ENCODE results near the gene CST11.

CST11 gene

DNA sequence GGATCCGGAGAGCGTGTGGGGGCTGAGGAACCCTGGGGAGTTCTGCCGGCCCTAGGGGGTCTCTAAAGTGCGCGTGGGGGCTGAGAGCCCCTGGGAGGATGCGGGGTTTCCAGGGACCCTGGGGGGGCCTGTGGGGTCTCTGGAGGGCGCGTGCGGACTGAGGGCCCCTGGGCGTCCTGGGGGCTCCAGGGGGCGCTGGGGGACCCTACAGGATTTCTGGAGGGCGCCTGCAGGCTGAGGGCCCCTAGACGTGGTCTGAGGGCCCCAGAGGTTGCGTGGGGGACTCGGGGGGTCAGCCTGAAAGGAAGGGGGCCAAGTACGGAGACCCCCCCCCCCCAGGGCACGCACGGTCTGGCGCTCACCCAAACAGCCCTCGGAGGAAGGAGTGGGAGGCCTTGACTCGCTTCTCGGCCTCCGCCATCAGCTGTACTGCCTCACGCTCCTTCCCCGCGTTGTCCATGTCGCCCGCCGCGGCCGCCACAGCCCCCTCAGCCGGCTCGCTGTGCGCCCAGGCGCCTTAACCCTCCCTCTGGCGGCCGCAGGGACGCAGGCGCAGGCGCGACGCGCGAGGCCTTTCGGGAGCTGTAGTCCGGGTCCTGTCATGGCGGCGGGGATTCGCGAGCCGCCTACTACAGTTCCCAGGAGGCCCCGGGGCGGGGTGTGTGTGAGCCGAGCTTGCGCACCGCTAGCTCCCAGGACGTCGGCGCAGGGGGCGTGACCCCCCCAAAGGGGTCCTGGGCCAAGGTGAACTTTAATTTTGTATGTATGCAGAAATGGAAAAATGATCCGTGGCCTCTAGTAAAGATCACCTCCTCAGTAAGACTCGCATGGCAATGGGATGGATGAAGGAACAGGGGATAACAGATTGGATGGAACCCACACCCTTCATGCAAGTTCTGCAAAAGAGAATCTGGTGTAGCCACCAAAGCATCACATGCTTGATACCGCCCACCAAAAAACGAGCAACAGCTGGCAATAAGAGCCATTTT lies 31.4 kb downstream of the CST11 start, which contains the start of gene NAPB:
TSS of gene NAPB (minus strand) at position 546 of the 989 bp plus-strand sequence. CDS start at position 460, 86 bp downstream.
- FAIRE-seq (peak; percentile 20), DNase-seq (ENCODE audit: insufficient read length, low spot score) (peak; percentile 87)

DNA sequence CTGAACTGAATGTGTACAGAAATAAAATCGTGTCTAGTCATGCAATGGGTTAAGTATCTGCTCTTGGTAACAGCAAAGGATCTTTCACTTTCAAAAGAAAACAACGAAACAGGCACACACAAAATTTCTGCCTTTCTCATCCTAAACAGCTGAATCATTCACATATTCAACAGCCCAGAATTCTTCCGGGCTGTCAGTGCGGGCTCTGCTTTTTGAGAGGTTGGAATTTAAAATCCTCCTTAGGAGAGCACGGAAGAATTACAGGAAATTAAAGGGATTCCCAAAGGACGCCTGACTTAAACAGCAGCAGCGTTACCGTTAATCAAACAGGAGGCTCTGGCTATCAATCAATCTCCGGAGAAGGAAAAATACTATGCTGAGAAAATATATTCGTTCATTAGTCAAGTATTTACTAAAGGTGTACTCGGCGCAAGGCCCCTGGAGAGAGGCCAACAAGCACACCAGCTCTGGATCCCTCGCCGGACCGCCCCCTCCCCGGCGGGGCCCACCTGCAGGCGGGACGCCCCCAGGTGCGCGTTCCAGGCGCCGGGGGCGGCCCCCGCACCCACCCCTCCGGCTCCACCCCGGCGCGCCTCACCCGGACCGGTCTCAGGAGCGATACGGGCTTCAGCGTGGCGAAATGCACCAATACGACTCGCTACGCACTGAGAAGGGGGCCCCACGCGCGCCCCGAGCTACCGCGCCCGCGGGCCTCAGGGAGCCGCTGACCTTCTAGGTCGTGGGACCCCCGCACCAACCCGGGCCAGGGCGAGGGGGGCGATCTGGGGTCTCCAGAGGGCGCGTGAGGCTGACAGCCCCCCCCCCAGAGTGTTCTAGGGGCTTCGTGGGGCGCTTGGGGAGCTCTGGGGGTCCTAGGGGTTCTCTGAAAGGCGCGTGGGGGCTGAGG lies 32.4 kb downstream of the CST11 start:
- DNase-seq (ENCODE audit: insufficient read length, low spot score) (no peak), FAIRE-seq (no peak)

DNA sequence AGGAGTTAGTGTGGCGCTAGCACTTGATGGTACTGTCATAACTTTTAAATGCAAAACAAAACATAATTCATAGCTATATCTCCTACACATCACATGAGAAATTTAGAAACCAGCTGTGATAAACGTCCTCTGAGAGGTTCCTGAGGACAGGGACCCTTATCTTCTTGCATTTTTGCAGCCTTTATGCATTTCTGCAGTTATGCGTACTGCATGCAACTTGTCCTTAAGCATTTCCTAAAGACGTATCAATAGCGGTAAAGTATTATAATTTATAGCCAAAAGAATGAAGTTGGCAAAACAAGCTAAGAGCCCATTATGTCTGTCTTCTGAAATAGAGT lies 33.0 kb downstream of the CST11 start:
- DNase-seq (ENCODE audit: insufficient read length, low spot score) (no peak), FAIRE-seq (no peak)

DNA sequence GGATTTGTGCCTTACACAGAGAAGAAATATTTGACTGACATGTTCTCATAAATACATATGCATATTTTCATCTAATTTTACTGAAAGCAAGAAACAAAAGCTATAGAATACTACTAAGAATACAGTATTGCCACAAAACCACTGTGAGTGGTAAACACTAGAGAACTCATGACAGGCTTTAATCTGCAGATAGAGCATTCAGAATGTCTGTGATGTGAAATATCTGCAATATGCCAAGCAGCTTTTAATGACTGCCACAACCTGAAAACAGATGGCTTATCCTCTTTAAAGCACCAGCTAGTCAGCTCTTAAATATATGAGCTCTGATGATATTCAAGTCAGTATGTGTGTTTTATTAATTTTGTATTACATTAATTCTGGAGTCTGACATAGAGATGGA lies 34.8 kb downstream of the CST11 start:
- no peak for FAIRE-seq
- no peak for DNase-seq (ENCODE audit: insufficient read length, low spot score)

DNA sequence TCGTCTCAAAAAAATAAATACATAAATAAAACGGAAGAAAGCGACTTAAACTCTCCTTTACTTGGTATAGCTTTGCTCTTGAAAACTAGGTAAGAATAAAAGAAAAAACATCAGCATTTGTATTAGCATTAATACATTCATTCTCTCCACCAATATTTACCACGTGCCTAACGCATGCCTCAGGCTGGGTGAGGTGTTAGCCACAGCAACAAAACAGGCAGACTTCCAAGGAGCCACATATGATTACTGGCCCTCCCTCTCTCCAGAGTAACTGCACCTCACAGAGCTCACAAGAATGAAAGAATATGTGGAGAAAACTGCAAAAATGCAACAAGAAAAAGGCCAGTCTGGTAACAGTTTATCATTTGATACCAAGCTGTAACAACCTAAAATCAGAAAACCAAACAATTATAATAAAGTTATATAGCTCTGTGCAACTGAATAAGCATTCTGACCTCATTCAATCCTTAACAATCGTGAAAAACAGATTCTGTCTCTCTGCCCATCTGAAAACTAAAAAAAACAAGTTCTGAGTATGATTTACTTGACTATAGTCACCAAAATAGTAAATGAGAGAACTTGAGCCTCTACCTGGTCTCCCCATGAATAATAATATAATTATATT lies 36.6 kb downstream of the CST11 start:
- DNase-seq (ENCODE audit: insufficient read length, low spot score) (no peak), FAIRE-seq (no peak)

DNA sequence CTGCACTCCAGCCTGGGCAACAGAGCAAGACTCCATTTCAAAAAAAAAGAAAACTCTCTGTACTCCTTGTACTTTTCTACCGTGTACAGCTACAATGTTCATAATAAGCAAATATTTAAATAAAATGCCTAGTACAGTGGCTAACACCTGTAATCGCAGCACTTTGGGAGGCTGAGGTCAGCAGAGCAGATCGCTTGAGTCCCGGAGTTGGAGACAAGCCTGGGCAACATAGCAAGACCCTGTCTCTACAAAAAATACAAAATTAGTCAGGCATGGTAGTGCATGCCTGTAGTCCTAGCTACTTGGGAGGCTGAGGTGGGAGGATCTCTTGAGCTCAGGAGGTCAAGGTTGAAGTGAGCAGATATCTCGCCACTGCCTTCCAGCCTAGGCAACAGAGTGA lies 37.1 kb downstream of the CST11 start:
- FAIRE-seq (no peak), DNase-seq (ENCODE audit: insufficient read length, low spot score) (no peak)

DNA sequence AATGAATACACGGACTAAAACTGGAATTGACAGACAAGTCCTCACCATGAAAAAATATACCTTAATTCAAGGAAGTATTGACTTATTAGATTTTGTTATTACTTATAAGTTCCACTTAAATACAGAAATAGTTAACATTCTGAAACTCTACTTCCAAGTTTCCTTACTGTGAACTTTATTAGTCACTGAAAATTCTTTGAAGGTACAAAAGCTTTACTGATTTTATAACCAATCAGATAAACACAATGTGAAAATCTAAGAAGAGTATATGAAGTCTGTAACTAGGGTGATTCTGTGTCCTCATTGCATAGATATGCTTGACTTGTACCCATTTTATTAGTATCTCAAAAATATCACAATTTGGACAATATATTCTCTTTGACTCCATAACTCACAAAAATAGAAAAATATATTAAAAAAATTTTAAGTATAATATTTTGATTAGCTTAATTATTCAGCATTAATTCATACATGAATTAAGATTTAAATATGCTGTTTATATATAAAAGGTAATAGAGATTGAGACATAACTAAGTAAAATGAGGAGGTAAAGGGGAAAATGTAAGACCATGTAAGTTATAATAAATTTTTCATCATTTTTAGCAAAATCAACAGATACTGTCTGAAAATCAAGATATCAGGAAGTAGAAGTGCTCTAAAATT lies 38.0 kb downstream of the CST11 start:
- no peak for FAIRE-seq
- no peak for DNase-seq (ENCODE audit: insufficient read length, low spot score)

DNA sequence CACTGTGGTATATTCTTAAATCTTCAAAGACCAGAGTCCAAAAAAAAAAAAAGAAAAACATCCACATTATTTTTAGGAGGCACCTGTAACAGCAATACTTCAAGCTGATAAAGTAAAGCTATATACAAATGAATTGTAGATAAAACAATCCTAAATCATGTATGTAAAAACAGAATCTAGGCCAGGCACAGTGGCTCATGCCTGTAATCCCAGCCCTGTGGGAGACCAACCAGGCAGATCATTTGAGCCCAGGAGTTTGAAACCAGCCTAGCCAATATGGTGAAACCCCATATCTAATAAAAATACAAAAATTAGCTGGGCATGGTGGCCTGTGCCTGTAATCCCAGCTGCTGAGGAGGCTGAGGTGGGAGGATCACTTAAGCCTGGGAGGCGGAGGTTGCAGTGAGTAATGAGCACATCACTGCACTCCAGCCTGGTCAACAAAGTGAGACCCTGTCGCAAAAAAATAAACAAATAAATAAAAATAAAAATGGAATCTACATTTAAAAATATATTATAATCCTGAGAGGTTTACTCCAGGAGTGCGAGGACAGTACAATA lies 38.7 kb downstream of the CST11 start:
- DNase-seq (ENCODE audit: insufficient read length, low spot score) = no peak
- FAIRE-seq = no peak

DNA sequence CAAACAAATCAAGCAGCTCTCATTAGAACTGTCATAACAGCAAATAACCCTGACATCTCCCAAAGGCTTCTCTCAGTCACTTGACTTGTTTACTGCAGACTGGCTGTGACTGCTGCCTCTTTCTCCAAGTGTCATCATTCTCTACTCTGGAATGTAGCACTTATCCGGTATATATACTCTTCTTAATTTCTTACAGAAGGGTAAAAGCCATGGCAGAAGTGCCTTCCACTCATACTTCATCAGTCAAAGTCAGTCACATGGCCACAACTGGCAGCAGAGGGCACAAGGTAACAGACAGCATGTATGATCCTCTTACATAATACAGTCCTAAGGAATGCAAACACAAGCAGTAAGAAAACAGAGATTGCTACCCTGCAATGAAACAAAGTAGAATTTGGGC lies 40.6 kb downstream of the CST11 start:
- FAIRE-seq (no peak), DNase-seq (ENCODE audit: insufficient read length, low spot score) (no peak)

DNA sequence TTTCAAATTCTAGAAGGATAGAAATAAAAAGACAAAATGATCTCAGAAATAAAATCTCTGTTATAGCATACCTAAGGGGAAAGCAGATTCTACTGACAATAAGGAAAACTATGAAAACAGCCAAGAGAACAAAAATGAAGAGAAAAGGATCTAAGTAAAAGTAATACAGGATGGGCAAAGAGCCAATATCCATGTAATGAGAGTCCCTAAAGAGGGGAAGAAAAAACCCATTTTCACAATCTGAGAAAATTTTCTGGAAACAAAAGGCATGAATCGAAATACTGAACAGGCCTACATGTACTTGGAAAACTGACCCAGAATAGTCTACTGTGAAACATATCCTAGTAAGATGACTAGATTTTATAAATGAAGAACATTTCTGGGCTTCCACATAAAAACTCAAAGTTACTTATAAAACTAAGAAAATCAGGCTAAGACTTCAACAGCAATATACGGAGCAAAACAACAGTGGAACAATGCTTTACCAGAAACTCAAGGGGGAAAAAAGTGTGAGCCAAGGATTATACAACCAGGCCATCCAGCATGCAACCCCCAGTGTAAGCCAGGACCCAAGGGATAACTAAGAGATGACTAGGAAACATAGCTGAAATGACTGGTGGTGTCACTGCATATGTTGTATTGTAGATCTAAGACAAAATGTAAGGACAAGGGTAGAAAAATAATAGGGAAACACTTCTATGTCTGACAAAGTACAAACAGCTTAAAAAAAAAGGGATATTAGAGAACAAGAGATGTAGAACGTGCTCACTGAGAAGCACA lies 41.6 kb downstream of the CST11 start:
- DNase-seq (ENCODE audit: insufficient read length, low spot score) = no peak
- FAIRE-seq = no peak

DNA sequence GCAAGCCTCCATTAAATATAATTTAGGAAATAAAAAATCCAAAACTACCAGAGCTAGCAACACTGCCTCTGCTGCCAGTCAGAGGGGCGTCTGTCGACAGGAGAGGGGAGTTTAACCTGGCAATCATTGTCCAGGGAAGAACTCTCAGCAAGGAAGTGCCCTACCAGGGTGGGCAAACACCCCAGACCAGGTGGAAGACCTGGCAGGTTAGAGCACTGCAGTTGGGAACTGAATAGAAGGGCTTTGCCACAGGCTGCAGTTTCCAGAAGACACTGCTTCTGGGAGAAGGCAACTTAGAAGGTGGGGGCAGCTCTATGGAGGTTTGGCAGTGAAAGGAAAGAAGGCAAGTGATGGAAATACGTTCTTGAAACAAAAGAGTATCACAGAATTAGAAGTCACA lies 42.9 kb downstream of the CST11 start:
- DNase-seq (ENCODE audit: insufficient read length, low spot score) (no peak), FAIRE-seq (no peak)

DNA sequence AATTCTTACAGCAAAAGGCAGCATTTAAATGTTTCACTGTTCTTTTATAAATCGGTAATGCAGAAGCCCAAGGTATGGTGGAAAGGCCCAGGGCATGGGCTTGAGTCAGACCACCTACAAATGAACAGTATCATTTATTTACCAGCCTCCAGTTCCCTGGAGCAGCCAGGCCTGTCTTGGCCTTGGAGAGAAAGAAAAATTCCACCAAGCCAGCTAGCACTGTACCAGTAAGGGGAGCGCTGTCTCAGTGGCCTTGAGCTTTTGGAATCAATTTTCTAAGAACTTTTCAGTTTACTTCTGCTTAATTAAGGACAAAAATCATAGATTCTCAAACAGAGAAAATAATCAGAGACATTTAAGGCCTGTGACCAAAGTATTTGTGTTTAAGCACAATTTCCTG lies 43.7 kb downstream of the CST11 start:
- DNase-seq (ENCODE audit: insufficient read length, low spot score) (no peak), FAIRE-seq (no peak)

DNA sequence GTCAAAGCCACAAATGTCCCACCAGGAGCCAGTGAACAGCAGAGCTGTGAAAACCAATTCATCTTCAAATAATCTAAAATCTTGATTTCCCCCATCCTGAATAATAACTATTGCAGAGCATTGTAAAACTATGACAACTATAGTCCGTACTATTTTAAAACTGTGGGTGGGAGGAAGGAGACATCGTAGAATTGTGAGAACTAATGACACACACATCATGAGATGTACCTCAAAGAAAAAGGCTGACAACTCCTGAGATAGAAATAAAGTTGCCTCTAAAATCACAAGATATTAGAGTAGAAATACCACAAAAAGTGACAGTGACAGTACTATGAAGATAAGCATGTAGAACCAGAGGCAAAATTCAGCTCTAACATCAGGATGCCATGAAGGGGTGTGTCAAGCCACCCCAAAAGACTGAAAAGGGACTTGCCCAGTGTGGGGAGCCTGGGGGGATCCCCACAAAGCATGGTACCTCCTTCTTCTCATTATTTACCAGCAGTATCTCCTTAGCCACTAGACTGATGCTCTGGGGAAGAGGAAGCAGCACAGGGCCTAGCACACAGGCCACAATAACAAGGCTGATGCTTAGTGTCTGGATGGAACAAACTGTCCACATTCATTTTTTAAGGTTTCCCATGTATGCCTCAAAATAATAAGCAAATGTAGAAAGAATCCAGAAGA lies 44.8 kb downstream of the CST11 start:
- FAIRE-seq (no peak), DNase-seq (ENCODE audit: insufficient read length, low spot score) (no peak)

DNA sequence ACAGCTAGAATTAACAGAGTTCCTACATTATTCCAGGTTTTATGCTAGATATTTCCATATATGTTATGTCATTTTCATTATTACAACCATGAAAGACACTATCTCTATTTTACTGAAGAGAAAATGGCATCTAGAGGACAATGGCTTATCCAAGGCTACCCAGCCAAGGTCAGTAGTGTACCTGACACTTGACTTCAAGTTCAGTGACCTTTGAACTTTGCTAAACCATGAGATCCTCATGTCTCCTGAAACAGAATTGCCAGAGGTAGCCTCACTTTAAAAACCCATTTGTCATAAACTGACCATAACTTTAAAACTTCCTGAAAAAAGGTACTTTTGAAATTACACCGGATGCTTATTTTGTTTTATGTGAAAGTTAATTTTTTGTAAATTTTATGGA lies 45.8 kb downstream of the CST11 start:
- DNase-seq (ENCODE audit: insufficient read length, low spot score) (no peak), FAIRE-seq (no peak)

DNA sequence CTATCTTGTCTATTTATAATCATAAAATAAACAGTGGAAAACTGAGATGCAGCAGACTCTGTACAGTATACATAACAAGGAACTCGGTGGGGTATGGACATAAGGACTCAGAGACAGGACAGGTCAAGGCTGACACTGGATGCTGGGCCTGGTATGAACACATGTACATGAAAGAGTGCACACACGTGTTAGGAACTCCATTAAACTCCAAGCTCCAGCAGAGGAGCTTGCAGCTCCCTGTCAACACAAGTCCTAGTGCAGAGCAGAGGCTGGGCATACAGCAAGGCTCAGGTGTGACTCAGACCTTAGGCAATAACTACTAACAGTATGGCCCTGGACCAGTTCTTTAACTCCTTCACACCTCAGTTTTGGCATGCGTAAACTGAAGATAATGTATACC lies 48.5 kb downstream of the CST11 start:
- no peak for FAIRE-seq
- no peak for DNase-seq (ENCODE audit: insufficient read length, low spot score)

DNA sequence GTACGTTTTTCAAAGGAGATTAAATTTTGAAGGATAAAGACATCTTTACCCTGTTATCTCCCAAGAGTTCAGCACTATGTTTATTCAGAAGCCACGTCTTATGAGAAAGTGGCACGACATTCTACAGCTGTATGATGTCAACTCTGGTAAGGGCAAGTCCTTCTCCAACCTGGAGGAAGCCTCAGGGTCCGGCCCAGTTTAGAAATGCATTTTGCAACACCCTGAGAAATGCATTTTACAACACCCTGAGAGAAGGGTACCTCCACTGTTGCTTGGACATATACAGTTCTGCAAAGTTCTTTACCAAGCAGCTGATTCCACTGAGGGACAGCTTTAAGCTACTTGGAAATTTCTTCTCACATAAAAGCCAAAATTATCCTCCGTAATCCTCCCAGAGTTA lies 48.9 kb downstream of the CST11 start:
- DNase-seq (ENCODE audit: insufficient read length, low spot score) (no peak), FAIRE-seq (no peak)

DNA sequence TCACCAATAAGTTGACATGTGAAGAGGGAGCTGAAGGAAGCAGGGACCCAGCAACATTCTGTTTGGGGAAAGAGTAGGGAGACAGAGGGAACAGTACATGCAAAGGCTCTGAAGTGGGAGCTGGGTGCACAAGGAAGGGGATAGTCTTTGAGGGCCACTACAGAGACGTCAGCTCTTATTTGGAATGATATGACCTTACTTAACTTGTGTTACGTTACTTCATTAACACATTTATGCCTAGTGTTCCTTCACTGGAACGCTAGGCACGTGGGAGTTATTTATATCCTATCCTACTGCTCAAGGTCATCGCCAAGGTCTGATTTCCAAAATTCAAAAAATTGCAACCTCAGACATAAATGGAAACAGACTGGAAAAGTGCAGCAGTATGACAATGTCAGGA lies 51.6 kb downstream of the CST11 start:
- DNase-seq (ENCODE audit: insufficient read length, low spot score) (no peak), FAIRE-seq (no peak)

All from HTR-8/SVneo (cell line).